Psoas muscle (tissue), 8 donors: ENCODE results near the gene MPHOSPH9. TPM values are rescaled to one million over a fixed set of nuclear protein-coding genes. Genes with fewer than 3 reads are reported as not detected.

Experiments
- ATAC-seq, 4 donors: fragments of 200-7000 bp; cut with Tn5 transposase; one replicate each; pipeline ENCODE4 v1.9.1; 2020; ENCODE audit warnings: moderate library complexity in 3 of 4, mild to moderate bottlenecking in 2 of 4
- DNase-seq, 2 donors: peaks; one replicate each; pipeline ENCODE4 v3.0.0-alpha.2; 2020
- H3K27ac ChIP-seq: fragments of 200-600 bp; one replicate; pipeline ENCODE4 v1.8.0; 2022
- H3K27me3 ChIP-seq, 3 donors: fragments of 200-600 bp in 1 of 3; one replicate each; pipeline versions ENCODE4 v1.6.1 to v1.8.0; 2013 to 2022; ENCODE audit warnings: low read length in 2 of 3, mild to moderate bottlenecking in 2 of 3, moderate library complexity in 1 of 3; ENCODE audit not compliant: insufficient read depth in 3 of 3
- H3K36me3 ChIP-seq, 2 donors: fragments of 200-600 bp in 1 of 2; one replicate each; pipeline versions ENCODE4 v1.6.1 to v1.8.0; 2013 to 2022; ENCODE audit warnings: low read depth in 1 of 2, mild to moderate bottlenecking in 1 of 2, moderate library complexity in 1 of 2; ENCODE audit not compliant: insufficient read depth in 1 of 2
- H3K4me1 ChIP-seq: fragments of 200-600 bp; one replicate; pipeline ENCODE4 v1.8.0; 2022
- H3K4me3 ChIP-seq: fragments of 200-600 bp; one replicate; pipeline ENCODE4 v1.8.0; 2022; ENCODE audit warnings: mild to moderate bottlenecking
- H3K9me3 ChIP-seq: fragments of 200-600 bp; one replicate; pipeline ENCODE4 v1.8.0; 2022
- WGBS, 3 donors: extraction: QIAGEN DNeasy Blood & Tissue Kit; methylation state at CpG; one replicate each; pipeline versions ENCODE4 v1.1.6 to v1.1.7; 2013; 5-methylcytosine and 5-hydroxymethylcytosine counted together
- intact Hi-C, 2 donors: fragments of 100-400 bp; cut with DNase I; formaldehyde crosslinking; loops; one replicate each; pipeline versions ENCODE4 v1.11.0 to v1.14.2; 2022
- polyA plus RNA-seq, 3 donors: library from polyadenylated mRNA; stranded (reverse); fragments of 200-250 nt; gene quantifications; one replicate each; pipeline ENCODE4 v1.2.3, GENCODE V29; 2013
- total RNA-seq, 4 donors: library from RNA; stranded (reverse); fragmentation: NEBNext Ultra II Directional in 2 of 4; extraction: Animal tissue kit (Norgen Biotek cat#: 25700) in 2 of 4; gene quantifications; one replicate each; pipeline versions ENCODE4 v1.2.1 to v1.2.4, GENCODE V29; 2021 to 2023
- TF ChIP-seq, protein P1 (sequence below): fragments of 200-600 bp; IDR thresholded peaks from one replicate; pipeline ENCODE4 v1.8.0; 2022; ENCODE audit warnings: antibody characterized with exemption
- donor health status: healthy with polysubstance abuse.
- donor health status: DM: no; HTN: no; CAD: no; lungs with moderate emphysema.
- donor health status: Bipolar disorder and iron deficiency.
- donor health status: healthy.
- donor health status: DM: yes; HTN: yes; CAD: no.
- donor health status: DM: no; HTN: no; CAD: no.
- donor health status: DM: no; HTN: no; CAD: no.
- donor health status: DM: yes; HTN: yes; CAD: no.

MPHOSPH9 gene
- total and polyA plus RNA-seq, 7 donors, result 3.2 to 14.4 (median 8.7) TPM

GRCh38 chr12:123149501-123150274 is 83.3 kb downstream of the MPHOSPH9 start:
- WGBS, 3 donors, result 47 to 71% (median 51%) methylated on average over 22 of the region's 22 CpGs
- intact Hi-C loops, result loop anchor here (2.0 to 10.0 kb wide), 4 partner anchors 55 to 167 kb away; partner anchors contain the start of gene ARL6IP4 (in 1 of the 2)

GRCh38 chr12:123149088-123149487 is 83.9 kb downstream of the MPHOSPH9 start:
- Histone ChIP-seq H3K4me3 (peak overlapping the region; percentile 90), H3K4me1 (peaks cover 7% of the 10 kb centered on the region), H3K9me3 (no peaks in the 10 kb centered on the region), H3K27me3 (no peaks in the 10 kb centered on the region), H3K36me3 (no peaks in the 10 kb centered on the region), H3K27ac (peak overlapping the region; percentile 53)
- TF ChIP-seq, protein P1, sequence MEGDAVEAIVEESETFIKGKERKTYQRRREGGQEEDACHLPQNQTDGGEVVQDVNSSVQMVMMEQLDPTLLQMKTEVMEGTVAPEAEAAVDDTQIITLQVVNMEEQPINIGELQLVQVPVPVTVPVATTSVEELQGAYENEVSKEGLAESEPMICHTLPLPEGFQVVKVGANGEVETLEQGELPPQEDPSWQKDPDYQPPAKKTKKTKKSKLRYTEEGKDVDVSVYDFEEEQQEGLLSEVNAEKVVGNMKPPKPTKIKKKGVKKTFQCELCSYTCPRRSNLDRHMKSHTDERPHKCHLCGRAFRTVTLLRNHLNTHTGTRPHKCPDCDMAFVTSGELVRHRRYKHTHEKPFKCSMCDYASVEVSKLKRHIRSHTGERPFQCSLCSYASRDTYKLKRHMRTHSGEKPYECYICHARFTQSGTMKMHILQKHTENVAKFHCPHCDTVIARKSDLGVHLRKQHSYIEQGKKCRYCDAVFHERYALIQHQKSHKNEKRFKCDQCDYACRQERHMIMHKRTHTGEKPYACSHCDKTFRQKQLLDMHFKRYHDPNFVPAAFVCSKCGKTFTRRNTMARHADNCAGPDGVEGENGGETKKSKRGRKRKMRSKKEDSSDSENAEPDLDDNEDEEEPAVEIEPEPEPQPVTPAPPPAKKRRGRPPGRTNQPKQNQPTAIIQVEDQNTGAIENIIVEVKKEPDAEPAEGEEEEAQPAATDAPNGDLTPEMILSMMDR, result no peak
- intact Hi-C loops, result loop anchor here in 1 of 2 donors (10.0 kb wide), 1 partner anchor 54 kb away; no protein-coding TSS in a partner anchor
- DNase-seq (no peak), ATAC-seq (no peak)
- WGBS, 3 donors, result 57 to 85% (median 60%) methylated on average over 3 of the region's 3 CpGs

More at GRCh38 chr12:123149501-123150274, 83.3 kb downstream of the MPHOSPH9 start:
- TF ChIP-seq, protein P1, result no peak
- H3K36me3 ChIP-seq, result no peaks in the 10 kb centered on the region
- DNase-seq (no peak), ATAC-seq (peak in 2 of 4 donors; percentile 2 to 19)
- H3K27me3 ChIP-seq, result no peaks in the 10 kb centered on the region
- H3K27ac ChIP-seq, result peak overlapping the region; percentile 53
- peak overlapping the region; percentile 90 for H3K4me3 ChIP-seq
- no peaks in the 10 kb centered on the region for H3K9me3 ChIP-seq
- H3K4me1 ChIP-seq, result peaks cover 7% of the 10 kb centered on the region

GRCh38 chr12:123148655-123149054 is 84.3 kb downstream of the MPHOSPH9 start:
- WGBS, 3 donors, result 77 to 99% (median 77%) methylated on average over 5 of the region's 5 CpGs
- intact Hi-C loops, result loop anchor here in 1 of 2 donors (10.0 kb wide), 1 partner anchor 54 kb away; no protein-coding TSS in a partner anchor
- TF ChIP-seq, protein P1, result no peak
- Histone ChIP-seq H3K27ac (no peak overlapping the region), H3K4me3 (no peak overlapping the region), H3K4me1 (peaks cover 7% of the 10 kb centered on the region), H3K9me3 (no peaks in the 10 kb centered on the region), H3K27me3 (no peaks in the 10 kb centered on the region), H3K36me3 (no peaks in the 10 kb centered on the region)
- DNase-seq, result no peak
- ATAC-seq, result no peak

DNA sequence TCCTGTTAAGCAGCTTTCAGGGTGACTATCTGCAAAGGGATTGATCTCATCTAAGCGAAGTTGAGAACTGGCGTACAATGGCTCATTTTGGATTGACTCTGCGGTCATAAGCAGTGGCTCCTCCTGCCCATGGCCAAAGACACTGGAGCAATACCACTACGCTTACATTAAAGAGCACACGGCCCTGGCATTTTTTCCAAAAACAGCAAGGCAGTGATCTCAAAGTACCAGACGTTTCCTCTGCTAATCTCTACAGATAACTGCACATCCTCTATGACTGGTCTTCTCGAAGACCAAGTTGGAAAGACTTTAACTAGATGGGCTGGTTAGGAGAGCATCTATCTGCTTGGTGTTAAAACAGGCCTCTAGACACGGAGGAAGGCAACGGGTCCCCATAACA is 84.7 kb downstream of the MPHOSPH9 start:
- ATAC-seq (no peak), DNase-seq (no peak)
- H3K4me1 ChIP-seq, result peaks cover 7% of the 10 kb centered on the region
- intact Hi-C loops, result loop anchor here in 1 of 2 donors (10.0 kb wide), 1 partner anchor 53 kb away; no protein-coding TSS in a partner anchor
- no peaks in the 10 kb centered on the region for H3K9me3 ChIP-seq
- WGBS, 3 donors, result 80 to 94% (median 80%) methylated on average over 9 of the region's 9 CpGs
- no peak overlapping the region for H3K4me3 ChIP-seq
- no peaks in the 10 kb centered on the region for H3K27me3 ChIP-seq
- no peak overlapping the region for H3K27ac ChIP-seq
- TF ChIP-seq, protein P1, result no peak
- no peaks in the 10 kb centered on the region for H3K36me3 ChIP-seq
